Right lobe of liver (tissue), 6 donors: ENCODE measurements around the gene IL12RB1. TPM values are rescaled to one million over a fixed set of nuclear protein-coding genes. Genes with fewer than 3 reads are reported as not detected.
"Not testable (repeated sequence)": the region's sequence is repeated elsewhere in the genome, so short reads cannot be mapped to it uniquely, and the experiment has no call there.

Experiments
- ATAC-seq, 4 donors: fragments of 200-7000 bp; cut with Tn5 transposase; one replicate each; pipeline ENCODE4 v1.9.1; 2020; ENCODE audit warnings: mild to moderate bottlenecking in 4 of 4, moderate library complexity in 4 of 4
- DNase-seq, 3 donors: peaks; one replicate each; pipeline ENCODE4 v3.0.0-alpha.2; 2020
- H3K27ac ChIP-seq, 3 donors: fragments of 200-600 bp; one replicate each; pipeline ENCODE4 v1.8.0; 2022
- H3K27me3 ChIP-seq, 2 donors: fragments of 200-600 bp; one replicate each; pipeline ENCODE4 v1.8.0; 2022
- H3K36me3 ChIP-seq, 4 donors: fragments of 200-600 bp; sonication (generic) in 1 of 4; one replicate each; pipeline versions ENCODE4 v1.5.1 to v1.8.0; 2017 to 2022; ENCODE audit warnings: control low read depth in 1 of 4
- H3K4me1 ChIP-seq, 4 donors: fragments of 200-600 bp; sonication (generic) in 1 of 4; one replicate each; pipeline versions ENCODE4 v1.5.1 to v1.8.0; 2017 to 2022; ENCODE audit warnings: control low read depth in 1 of 4
- H3K4me3 ChIP-seq, 3 donors: fragments of 200-600 bp; one replicate each; pipeline ENCODE4 v1.8.0; 2022
- H3K9me3 ChIP-seq, 4 donors: fragments of 200-600 bp; sonication (generic) in 1 of 4; one replicate each; pipeline versions ENCODE4 v1.5.1 to v1.8.0; 2017 to 2022; ENCODE audit warnings: control low read depth in 1 of 4
- CTCF ChIP-seq, 4 donors: fragments of 200-600 bp in 3 of 4; fragments of 450-650 bp in 1 of 4; IDR thresholded peaks; one replicate each; pipeline versions ENCODE4 v1.5.1 to v1.8.0; 2016 to 2022; ENCODE audit warnings: antibody characterized with exemption in 4 of 4, mild to moderate bottlenecking in 2 of 4
- POLR2A ChIP-seq: fragments of 450-650 bp; IDR thresholded peaks from one replicate; pipeline ENCODE4 v1.6.1; 2017; ENCODE audit warnings: antibody characterized with exemption, mild to moderate bottlenecking
- WGBS: methylation state at CpG from one replicate; pipeline ENCODE4 v1.1.6; 2018; ENCODE audit warnings: low coverage, low lambda C conversion rate; ENCODE audit not compliant: insufficient coverage; ENCODE audit errors: missing lambda C conversion rate; 5-methylcytosine and 5-hydroxymethylcytosine counted together
- intact Hi-C, 2 donors: fragments of 100-400 bp; cut with DNase I; formaldehyde crosslinking; loops; one replicate each; pipeline versions ENCODE4 v1.11.2 to v1.14.1; 2022
- total RNA-seq, 6 experiments: library from RNA; depleted of rRNA in 2 of 6; stranded (reverse); fragments of >200 nt in 2 of 6; fragmentation: NEBNext Ultra II Directional in 3 of 6; extraction: Animal tissue kit (Norgen Biotek cat#: 25700) in 3 of 6; gene quantifications; one replicate each; pipeline versions ENCODE4 v1.1.0 to v1.2.4, GENCODE V29; 2016 to 2023
- donor health status: DM: no; HTN: yes; CAD: no.
- donor health status: DM: no; HTN: no; CAD: no.
- donor health status: DM: no; HTN: no; CAD: no.
- donor health status: DM: no; HTN: yes; CAD: no.
- donor health status: DM: no; HTN: yes; CAD: no.

Gene IL12RB1
- total RNA-seq, 6 experiments from 2014 or later, result 0.25 to 2.0 (median 0.70) TPM

- H3K27ac ChIP-seq, result peak overlapping the region; percentile 84 to 96 (median 96)
- TF ChIP-seq CTCF (IDR thresholded peaks at IDR 0.05) (no peak), POLR2A (peak; percentile 34)
- no peaks in the 10 kb centered on the region for H3K9me3 ChIP-seq
- peaks cover 0 to 36% (median 14%) of the 10 kb centered on the region in 4 donors for H3K4me1 ChIP-seq
- H3K27me3 ChIP-seq, result no peaks in the 10 kb centered on the region
- H3K4me3 ChIP-seq, result peak overlapping the region; percentile 32 to 54 (median 41)
- 0% methylated on average over 6 of the region's 12 CpGs for WGBS
- ATAC-seq (peak; percentile 61 to 78 (median 73)), DNase-seq (peak; percentile 79 to 86 (median 85))
- intact Hi-C loops, result no loop called here
- no peaks in the 10 kb centered on the region for H3K36me3 ChIP-seq
These were observed 41.9 kb downstream of the IL12RB1 start for GRCh38 chr19:18044825-18045304.

- no peak for DNase-seq
These were observed 43.1 kb downstream of the IL12RB1 start for GRCh38 chr19:18043676-18044075.

GRCh38 chr19:18041054-18041453, 45.7 kb downstream of the IL12RB1 start:
- Histone ChIP-seq H3K4me3 (no peak overlapping the region), H3K36me3 (no peaks in the 10 kb centered on the region), H3K9me3 (no peaks in the 10 kb centered on the region), H3K4me1 (peaks cover 0 to 17% (median 10%) of the 10 kb centered on the region in 4 donors), H3K27ac (no peak overlapping the region), H3K27me3 (no peaks in the 10 kb centered on the region)
- TF ChIP-seq POLR2A, result no peak
- TF ChIP-seq CTCF (IDR thresholded peaks at IDR 0.05), result no peak
- intact Hi-C loops, result no loop called here
- DNase-seq (no peak), ATAC-seq (no peak)
- 25% methylated on average over 1 of the region's 2 CpGs for WGBS

More at GRCh38 chr19:18043676-18044075, 43.1 kb downstream of the IL12RB1 start:
- Histone ChIP-seq H3K27ac (no peak overlapping the region), H3K4me1 (peaks cover 0 to 25% (median 11%) of the 10 kb centered on the region in 4 donors), H3K9me3 (no peaks in the 10 kb centered on the region), H3K36me3 (no peaks in the 10 kb centered on the region), H3K27me3 (no peaks in the 10 kb centered on the region), H3K4me3 (no peak overlapping the region)
- intact Hi-C loops, result no loop called here
- 78% methylated on average over 1 of the region's 3 CpGs for WGBS
- TF ChIP-seq CTCF (IDR thresholded peaks at IDR 0.05) (no peak), POLR2A (no peak)
- no peak for ATAC-seq

- H3K27me3 ChIP-seq, H3K4me3 ChIP-seq, H3K9me3 ChIP-seq, H3K36me3 ChIP-seq, DNase-seq, intact Hi-C loops: not testable (repeated sequence)
- ATAC-seq, result peak in 3 of 4 donors; percentile 3 to 15 (median 7)
- WGBS, result 24% methylated on average over 2 of the region's 2 CpGs
- Histone ChIP-seq H3K27ac (peak overlapping the region in 1 of 3 donors; percentile 84), H3K4me1 (peaks cover 0 to 35% (median 4%) of the 10 kb centered on the region in 4 donors)
These were observed 54.6 kb downstream of the IL12RB1 start for GRCh38 chr19:18032102-18032501.

GRCh38 chr19:18031401-18031800, 55.3 kb downstream of the IL12RB1 start:
- DNase-seq, H3K9me3 ChIP-seq, H3K4me3 ChIP-seq, intact Hi-C loops, H3K27me3 ChIP-seq, H3K36me3 ChIP-seq: not testable (repeated sequence)
- Histone ChIP-seq H3K4me1 (peaks cover 0 to 35% (median 4%) of the 10 kb centered on the region in 4 donors), H3K27ac (peak overlapping the region in 2 of 3 donors; percentile 84 to 87)
- 72% methylated on average over 3 of the region's 5 CpGs for WGBS
- peak in 1 of 4 donors; percentile 35 for ATAC-seq
